ENCODE measurements around the gene LRRC36. TPM values are rescaled to one million over a fixed set of nuclear protein-coding genes. Genes with fewer than 3 reads are reported as not detected.

The LRRC36 gene
- total RNA-seq, 1 donor from 2014 or later: 0.54 TPM

GRCh38 chr16:67387479-67388079 is 61.0 kb downstream of the LRRC36 start:
- H3K27me3 ChIP-seq (ENCODE audit: control insufficient read depth, insufficient read depth, low read length): peaks cover 15% of the 10 kb centered on the region
- no peaks in the 10 kb centered on the region for H3K36me3 ChIP-seq (ENCODE audit: control insufficient read depth, insufficient read depth, low read length)
- TF ChIP-seq, protein P1, sequence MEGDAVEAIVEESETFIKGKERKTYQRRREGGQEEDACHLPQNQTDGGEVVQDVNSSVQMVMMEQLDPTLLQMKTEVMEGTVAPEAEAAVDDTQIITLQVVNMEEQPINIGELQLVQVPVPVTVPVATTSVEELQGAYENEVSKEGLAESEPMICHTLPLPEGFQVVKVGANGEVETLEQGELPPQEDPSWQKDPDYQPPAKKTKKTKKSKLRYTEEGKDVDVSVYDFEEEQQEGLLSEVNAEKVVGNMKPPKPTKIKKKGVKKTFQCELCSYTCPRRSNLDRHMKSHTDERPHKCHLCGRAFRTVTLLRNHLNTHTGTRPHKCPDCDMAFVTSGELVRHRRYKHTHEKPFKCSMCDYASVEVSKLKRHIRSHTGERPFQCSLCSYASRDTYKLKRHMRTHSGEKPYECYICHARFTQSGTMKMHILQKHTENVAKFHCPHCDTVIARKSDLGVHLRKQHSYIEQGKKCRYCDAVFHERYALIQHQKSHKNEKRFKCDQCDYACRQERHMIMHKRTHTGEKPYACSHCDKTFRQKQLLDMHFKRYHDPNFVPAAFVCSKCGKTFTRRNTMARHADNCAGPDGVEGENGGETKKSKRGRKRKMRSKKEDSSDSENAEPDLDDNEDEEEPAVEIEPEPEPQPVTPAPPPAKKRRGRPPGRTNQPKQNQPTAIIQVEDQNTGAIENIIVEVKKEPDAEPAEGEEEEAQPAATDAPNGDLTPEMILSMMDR (IDR thresholded peaks at IDR 0.05; ENCODE audit: insufficient read depth, low read length, poor library complexity, severe bottlenecking): no peak
- no peak overlapping the region for H3K4me3 ChIP-seq (ENCODE audit: low read depth, low read length)
- no peak for DNase-seq (ENCODE audit: low read depth)

DNA sequence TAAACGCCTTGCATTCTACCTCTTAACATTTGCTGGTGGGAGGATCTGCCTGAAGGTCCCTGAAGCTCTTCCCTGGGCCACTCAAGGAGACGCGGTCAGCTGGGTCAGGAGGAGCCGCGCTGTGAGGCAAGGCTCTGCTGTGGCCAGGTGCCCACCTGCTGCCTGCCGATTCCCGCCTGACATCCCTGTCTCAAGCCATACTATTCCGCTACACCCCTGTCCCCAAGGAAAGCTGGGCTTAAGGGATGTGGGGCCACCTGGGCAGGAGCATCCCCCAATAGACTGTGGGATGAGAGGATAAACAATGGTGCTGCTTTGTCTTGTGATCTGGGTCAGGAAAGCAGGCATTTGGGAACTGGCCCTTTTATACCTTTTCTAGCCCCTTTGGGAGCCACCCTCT is 61.6 kb downstream of the LRRC36 start:
- H3K27me3 ChIP-seq (ENCODE audit: control insufficient read depth, insufficient read depth, low read length): peaks cover 22% of the 10 kb centered on the region
- no peak overlapping the region for H3K4me3 ChIP-seq (ENCODE audit: low read depth, low read length)
- TF ChIP-seq, protein P1 (IDR thresholded peaks at IDR 0.05; ENCODE audit: insufficient read depth, low read length, poor library complexity, severe bottlenecking): no peak
- DNase-seq (ENCODE audit: low read depth): no peak
- no peaks in the 10 kb centered on the region for H3K36me3 ChIP-seq (ENCODE audit: control insufficient read depth, insufficient read depth, low read length)

DNA sequence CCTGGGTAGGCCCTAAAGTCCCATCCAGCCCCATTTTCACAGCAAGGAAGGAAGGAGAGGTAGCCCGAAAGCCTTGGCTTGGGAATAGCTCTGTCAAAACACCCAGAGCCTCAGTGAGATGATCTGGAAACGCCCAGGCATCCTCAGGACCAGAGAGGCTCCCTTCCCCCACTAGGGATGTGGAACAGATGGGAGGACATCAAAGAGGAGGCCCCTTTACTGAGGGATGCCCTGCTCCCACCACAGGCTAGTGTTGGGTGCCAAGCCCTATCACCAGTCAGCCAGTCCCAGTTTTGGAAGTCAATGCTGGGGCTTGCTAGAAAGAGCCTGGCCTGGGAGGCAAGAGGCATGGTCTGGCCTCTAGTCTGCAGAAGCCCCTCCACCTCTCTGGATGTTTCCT is 62.0 kb downstream of the LRRC36 start:
- no peak for DNase-seq (ENCODE audit: low read depth)
- TF ChIP-seq, protein P1 (IDR thresholded peaks at IDR 0.05; ENCODE audit: insufficient read depth, low read length, poor library complexity, severe bottlenecking): no peak
- Histone ChIP-seq H3K4me3 (ENCODE audit: low read depth, low read length) (no peak overlapping the region), H3K36me3 (ENCODE audit: control insufficient read depth, insufficient read depth, low read length) (no peaks in the 10 kb centered on the region), H3K27me3 (ENCODE audit: control insufficient read depth, insufficient read depth, low read length) (peaks cover 26% of the 10 kb centered on the region)

DNA sequence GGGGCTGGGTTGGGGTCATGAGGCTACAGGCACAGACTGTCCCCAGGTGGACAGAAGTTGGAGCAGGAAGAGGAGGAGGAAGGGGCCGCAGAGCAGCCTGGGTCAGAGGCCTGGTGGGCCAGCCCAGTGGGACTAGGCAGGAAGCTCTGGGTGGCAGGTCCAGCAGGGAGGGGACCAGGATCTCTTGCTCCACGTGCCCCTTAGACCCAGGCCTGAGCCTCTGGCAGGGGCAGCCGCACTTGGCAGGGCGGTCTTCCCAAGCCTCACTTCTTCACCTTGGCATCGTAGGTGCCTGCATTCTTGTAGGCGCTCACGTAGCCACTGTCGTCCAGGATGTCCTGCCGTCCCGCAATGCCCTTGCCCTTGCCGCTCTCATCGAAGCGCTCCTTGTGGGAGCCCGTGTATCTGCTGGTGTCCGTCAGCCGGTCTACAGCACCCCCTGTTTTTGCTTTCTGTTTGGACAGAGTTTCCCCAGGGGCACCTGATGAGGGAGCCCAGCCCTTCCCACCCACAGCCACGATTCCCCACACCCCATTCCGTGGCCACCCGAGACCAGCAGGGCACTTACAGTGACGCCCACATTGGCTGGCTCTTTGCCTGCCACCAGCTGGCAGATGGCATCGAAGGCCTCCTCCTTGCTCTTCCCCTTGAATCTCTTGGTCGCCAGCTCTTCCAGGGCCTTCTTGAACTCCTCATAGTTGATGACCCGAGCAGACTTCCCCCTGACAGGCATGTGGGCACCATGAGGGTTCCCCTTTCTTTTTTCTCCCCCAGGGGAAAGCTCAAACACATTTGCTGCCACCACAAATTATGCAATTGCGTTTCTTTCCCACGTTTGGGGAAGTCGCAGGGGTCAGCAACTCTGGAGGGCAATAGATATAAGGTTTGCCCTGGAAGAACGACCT is 63.5 kb downstream of the LRRC36 start:
- TF ChIP-seq, protein P1 (IDR thresholded peaks at IDR 0.05; ENCODE audit: insufficient read depth, low read length, poor library complexity, severe bottlenecking): no peak

DNA sequence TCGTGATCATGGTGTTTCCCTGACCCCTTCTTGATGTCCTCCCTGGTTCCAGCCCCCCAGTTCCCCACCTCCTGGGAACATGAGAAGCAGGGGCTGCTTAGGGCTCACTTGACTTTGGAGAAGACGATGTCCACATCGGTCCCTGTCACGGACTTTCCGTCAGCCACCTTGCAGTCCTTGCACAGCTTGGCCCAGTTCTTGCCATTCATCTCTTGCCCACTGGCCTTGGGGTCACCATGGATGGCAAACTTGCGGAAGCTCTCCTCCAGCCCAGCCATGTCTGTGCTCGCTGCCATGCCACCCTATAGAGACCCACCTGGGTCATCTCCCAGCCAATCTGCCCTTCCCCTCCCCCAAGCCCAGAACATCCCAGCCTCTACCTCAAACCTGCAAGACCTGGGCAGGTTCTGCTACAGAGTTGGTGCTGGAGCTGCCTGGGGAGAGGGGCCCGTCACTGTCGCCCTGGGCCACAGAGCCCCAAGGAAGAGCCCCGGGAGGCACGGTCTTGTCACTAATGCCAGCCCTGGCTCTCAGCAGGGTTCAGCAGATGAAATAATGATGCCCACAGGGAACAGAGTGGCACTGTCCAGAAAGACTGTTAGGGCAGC is 64.3 kb downstream of the LRRC36 start:
- Histone ChIP-seq H3K36me3 (ENCODE audit: control insufficient read depth, insufficient read depth, low read length) (no peaks in the 10 kb centered on the region), H3K4me3 (ENCODE audit: low read depth, low read length) (no peak overlapping the region), H3K27me3 (ENCODE audit: control insufficient read depth, insufficient read depth, low read length) (peaks cover 49% of the 10 kb centered on the region)
- TF ChIP-seq, protein P1 (IDR thresholded peaks at IDR 0.05; ENCODE audit: insufficient read depth, low read length, poor library complexity, severe bottlenecking): no peak
- DNase-seq (ENCODE audit: low read depth): no peak

More for the DNA sequence above, 63.5 kb downstream of the LRRC36 start:
- Histone ChIP-seq H3K27me3 (ENCODE audit: control insufficient read depth, insufficient read depth, low read length) (peaks cover 41% of the 10 kb centered on the region), H3K36me3 (ENCODE audit: control insufficient read depth, insufficient read depth, low read length) (no peaks in the 10 kb centered on the region), H3K4me3 (ENCODE audit: low read depth, low read length) (no peak overlapping the region)
- no peak for DNase-seq (ENCODE audit: low read depth)

Data from kidney epithelial cell (primary cell).